SKM-1 (cell line): ENCODE results near the gene AUP1.

Source experiments
- DNase-seq: peaks from one replicate; lab custom pipeline; 2025; ENCODE audit not compliant: unreplicated experiment; lab: John Stamatoyannopoulos, UW

The AUP1 gene

GRCh38 chr2:74556831-74557370, 27.4 kb upstream of the AUP1 start:
- no peak for DNase-seq

- DNase-seq = no peak
Measured at GRCh38 chr2:74556159-74556558, 26.7 kb upstream of the AUP1 start.

- peak; percentile 22 for DNase-seq
Measured at GRCh38 chr2:74555610-74556103, 26.2 kb upstream of the AUP1 start.

- DNase-seq = no peak
Measured at GRCh38 chr2:74554820-74555531, 25.5 kb upstream of the AUP1 start.

- peak; percentile 57 for DNase-seq
Measured at GRCh38 chr2:74553892-74554819, 24.6 kb upstream of the AUP1 start, which contains the start of the genes DOK1 and LOXL3. TSS of gene DOK1 (plus strand) at chr2:74554720. CDS start at chr2:74554755, 35 bp downstream. TSS of gene LOXL3 (minus strand) at chr2:74553942. CDS start at chr2:74552634, 1,308 bp downstream.

- no peak for DNase-seq
Measured at GRCh38 chr2:74552914-74553811, 23.7 kb upstream of the AUP1 start.

- DNase-seq = no peak
Measured at GRCh38 chr2:74551942-74552913, 22.7 kb upstream of the AUP1 start.

GRCh38 chr2:74551530-74551929, 22.0 kb upstream of the AUP1 start:
- no peak for DNase-seq

GRCh38 chr2:74550231-74550630, 20.7 kb upstream of the AUP1 start:
- no peak for DNase-seq

GRCh38 chr2:74548900-74549826, 19.7 kb upstream of the AUP1 start:
- no peak for DNase-seq

GRCh38 chr2:74548285-74548899, 18.9 kb upstream of the AUP1 start:
- no peak for DNase-seq

- no peak for DNase-seq
Measured at GRCh38 chr2:74546004-74546403, 16.5 kb upstream of the AUP1 start.

GRCh38 chr2:74544634-74545033, 15.1 kb upstream of the AUP1 start:
- DNase-seq = no peak

GRCh38 chr2:74542978-74543377, 13.5 kb upstream of the AUP1 start:
- DNase-seq = no peak

GRCh38 chr2:74540291-74540690, 10.8 kb upstream of the AUP1 start:
- DNase-seq = no peak

- DNase-seq = no peak
Measured at GRCh38 chr2:74538881-74539339, 9.4 kb upstream of the AUP1 start.

- no peak for DNase-seq
Measured at GRCh38 chr2:74537140-74537539, 7.6 kb upstream of the AUP1 start.
